Choroid plexus epithelial cell (primary cell): Measurements from ENCODE around the gene AUTS2.

Experiments used
- DNase-seq: peaks from one replicate; pipeline ENCODE4 v3.0.0-alpha.2; 2010; ENCODE audit warnings: low read depth
- H3K4me3 ChIP-seq: 2 replicates; pipeline ENCODE4 v1.5.1; 2011; ENCODE audit warnings: low read depth, mild to moderate bottlenecking, control low read depth, low read length, moderate library complexity
- CTCF ChIP-seq: conservative IDR thresholded peaks from 2 replicates; pipeline ENCODE4 v1.5.1; 2011; ENCODE audit warnings: low read depth, mild to moderate bottlenecking, control low read depth, inconsistent platforms, low read length, moderate library complexity

Gene AUTS2

DNA sequence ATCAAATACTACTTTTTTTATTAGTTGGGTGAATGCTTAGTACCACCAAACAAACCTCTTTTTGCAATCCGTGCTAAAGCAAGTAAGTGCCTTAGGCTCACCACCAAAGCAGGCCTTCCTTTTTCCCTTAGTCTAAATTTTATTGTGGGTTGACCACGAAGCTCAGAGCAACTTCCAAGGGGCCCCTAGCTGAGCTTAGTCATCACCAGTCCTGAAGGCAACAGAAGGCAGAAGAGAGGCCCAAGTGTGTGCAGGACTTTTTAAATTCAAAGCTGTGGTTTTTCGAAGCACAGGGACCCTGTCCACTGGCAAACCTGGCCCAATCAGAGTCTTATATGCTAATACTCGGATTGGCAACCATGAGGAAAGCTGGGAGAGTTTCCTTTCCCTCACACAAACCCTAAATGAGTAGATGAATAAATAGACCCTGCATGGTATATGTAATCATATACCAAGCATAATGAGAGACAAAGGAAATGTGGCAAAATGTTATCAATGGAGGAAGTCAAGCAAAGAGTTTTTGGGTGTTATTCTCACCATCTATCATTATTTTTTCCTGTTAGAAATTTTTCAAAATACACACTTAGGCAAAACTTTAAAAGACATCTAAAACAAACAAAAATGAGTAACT is 1080.5 kb downstream of the AUTS2 start:
- peak; percentile 44 for DNase-seq
- no peak for TF ChIP-seq CTCF
- H3K4me3 ChIP-seq, result no peak overlapping the region

DNA sequence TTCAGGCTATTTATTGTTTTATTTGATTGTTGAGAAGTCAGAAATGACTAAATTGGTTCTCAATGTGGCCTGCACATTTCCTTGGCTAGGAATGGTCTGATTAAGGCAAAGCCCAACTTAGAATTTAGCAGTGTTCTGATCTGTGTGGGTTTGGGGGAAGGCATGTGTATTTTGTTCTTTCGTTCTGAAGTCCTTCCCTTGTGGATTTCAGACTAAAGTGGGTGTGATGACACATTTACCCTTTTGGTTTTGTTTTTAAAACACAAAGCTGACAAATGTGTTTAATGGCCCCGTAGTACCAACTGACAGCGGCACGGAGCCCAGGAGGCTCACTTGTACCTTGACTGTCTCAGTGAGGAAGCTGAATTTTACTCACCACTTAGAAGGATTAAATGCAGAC is 1081.4 kb downstream of the AUTS2 start:
- TF ChIP-seq CTCF, result no peak
- no peak for DNase-seq

GRCh38 chr7:70680306-70680705 is 1082.0 kb downstream of the AUTS2 start:
- H3K4me3 ChIP-seq, result no peak overlapping the region
- DNase-seq, result no peak
- no peak for TF ChIP-seq CTCF

More for the DNA sequence above, 1081.4 kb downstream of the AUTS2 start:
- H3K4me3 ChIP-seq, result no peak overlapping the region

GRCh38 chr7:70680743-70681468 is 1082.6 kb downstream of the AUTS2 start:
- TF ChIP-seq CTCF, result no peak
- H3K4me3 ChIP-seq, result no peak overlapping the region
- DNase-seq, result no peak

- no peak for TF ChIP-seq CTCF
- H3K4me3 ChIP-seq, result no peak overlapping the region
- no peak for DNase-seq
Observed at GRCh38 chr7:70681469-70682350, 1083.4 kb downstream of the AUTS2 start.

GRCh38 chr7:70684173-70684572 is 1085.9 kb downstream of the AUTS2 start:
- no peak overlapping the region for H3K4me3 ChIP-seq
- no peak for DNase-seq

More at GRCh38 chr7:70684173-70684572, 1085.9 kb downstream of the AUTS2 start:
- no peak for TF ChIP-seq CTCF
